ENCODE measurements around the gene SLC35B1.

- no peak for TF ChIP-seq CTCF (conservative IDR thresholded peaks at IDR 0.05)
- no peak for TF ChIP-seq ZFX (IDR thresholded peaks at IDR 0.05)
These were observed 19.6 kb upstream of the SLC35B1 start for GRCh38 chr17:49727380-49727779.

Measured in C4-2B (cell line).